Stimulated activated CD4-positive, alpha-beta T cell treated with anti-CD3 and anti-CD28 coated beads, Interleukin-1b, Interleukin-23, amount 100 ng/mL, for 24 hours (primary cell): ENCODE data around the gene TTF2.

Experiments
- DNase-seq, 4 experiments: peaks; one replicate each; pipeline ENCODE4 v3.0.0-alpha.2; 2020; ENCODE audit warnings: low read depth in 4 of 4, low spot score in 1 of 4

The TTF2 gene

DNA sequence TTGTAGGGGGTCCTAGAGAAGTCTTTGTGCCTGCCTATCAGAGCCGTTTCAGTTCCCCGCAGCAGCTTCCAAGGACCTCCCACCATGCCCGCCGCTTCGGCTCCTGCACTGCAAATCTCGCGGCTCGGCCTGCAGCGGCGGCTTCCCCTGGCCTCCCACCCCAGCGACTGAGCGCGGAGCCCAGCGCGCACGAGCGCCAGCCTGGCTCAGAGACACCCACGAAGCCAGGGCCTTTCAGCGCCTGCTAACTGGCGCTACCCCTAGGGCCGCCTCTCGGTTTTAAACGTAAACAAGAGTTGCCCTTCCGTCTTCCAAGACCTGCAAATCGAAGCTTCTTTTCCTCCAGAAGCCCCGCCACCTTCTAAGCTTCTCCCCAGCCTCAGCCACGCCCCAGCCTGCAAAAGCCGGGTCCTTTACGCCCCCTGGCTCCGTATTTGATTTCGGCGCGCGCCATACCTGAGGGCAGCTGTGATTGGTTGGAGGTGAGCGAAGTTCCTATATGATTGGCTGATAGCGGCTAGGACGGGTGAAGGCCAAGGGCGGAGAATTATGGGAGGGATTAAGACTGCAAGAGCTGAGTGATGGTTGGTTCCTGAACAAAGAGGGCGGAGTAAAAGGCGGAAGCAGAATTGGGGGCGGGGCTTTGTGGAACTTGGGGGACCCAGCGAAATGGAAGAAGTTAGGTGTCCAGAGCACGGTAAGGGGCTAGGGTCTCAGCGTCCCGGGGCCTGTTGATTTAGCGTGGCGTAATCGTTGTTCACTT lies at the start of gene TTF2:
TSS of gene TTF2 (plus strand) at position 649 of the 763 bp plus-strand sequence. CDS start at position 670, 21 bp downstream.
- DNase-seq = peak; percentile 73 to 93 (median 88)

DNA sequence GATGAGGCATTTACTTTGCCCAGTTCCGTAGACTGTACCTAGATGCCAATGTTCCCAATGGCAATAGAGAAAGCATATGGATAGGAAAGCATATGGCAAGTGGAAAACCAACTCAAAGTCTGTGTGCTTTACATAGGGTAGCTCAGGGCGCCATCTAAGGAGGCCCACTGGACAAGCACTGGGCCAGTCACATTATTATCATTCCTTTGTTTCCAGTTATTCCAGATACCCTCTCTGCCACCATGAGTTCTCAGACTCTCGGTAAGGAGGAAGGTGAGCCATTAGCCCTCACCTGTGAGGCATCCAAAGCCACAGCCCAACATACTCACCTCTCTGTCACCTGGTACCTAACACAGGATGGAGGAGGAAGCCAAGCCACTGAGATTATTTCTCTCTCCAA lies 48.8 kb upstream of the TTF2 start:
- DNase-seq = no peak

DNA sequence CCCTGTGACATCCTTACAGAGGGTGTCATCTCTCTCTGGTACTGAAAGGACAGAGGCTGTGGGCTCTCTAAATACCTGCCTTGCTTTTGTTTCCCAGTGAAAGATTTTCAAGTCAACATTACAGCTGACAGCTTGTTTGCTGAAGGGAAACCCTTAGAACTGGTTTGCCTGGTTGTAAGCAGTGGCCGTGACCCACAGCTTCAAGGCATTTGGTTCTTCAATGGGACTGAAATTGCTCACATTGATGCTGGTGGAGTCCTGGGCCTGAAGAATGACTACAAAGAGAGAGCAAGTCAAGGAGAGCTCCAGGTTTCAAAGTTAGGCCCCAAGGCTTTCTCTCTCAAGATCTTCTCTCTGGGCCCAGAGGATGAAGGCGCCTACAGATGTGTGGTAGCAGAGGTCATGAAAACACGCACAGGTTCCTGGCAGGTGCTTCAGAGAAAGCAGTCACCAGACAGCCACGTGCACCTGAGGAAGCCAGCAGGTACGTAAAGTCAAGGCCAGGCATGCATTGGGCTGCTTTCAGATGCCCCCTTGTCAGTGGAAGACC lies 46.7 kb upstream of the TTF2 start:
- no peak for DNase-seq

DNA sequence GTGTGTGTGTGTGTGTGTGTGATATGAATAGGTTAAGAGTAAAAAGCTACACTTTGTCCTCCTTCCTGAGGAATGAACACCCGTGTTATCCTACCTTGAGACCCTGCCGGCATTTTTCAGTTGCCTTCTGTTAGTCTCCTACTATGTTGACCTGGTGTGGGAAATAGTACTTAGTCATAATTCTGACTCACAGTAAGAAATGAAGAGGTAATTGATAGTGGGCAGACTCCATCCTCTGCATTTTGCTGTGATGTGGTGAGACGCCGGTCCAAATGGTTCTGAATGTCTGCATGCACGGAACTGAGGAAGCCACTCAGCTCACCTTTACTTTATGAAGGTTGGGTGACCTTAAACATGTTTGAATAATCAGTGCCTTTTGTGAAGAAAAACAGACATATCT lies 45.9 kb upstream of the TTF2 start:
- DNase-seq = no peak

DNA sequence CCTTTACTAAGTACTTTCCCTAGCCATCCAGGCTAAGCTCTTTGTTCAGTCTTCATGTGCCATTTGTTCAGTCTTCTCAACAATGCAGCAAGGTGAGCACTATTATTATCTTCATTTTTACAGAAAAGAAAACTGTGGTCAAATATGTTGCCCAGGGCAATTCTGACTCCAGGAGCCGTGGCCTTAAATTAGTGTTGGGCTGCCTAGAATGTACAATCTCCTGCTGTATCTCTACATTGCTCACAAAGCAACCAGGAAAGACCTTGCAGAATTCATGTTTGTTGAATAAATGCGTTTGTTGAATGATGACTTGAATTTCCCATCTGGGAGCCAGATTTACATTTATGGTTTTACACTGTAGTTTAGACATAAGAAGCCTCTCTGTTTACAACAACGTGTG lies 44.4 kb upstream of the TTF2 start:
- no peak for DNase-seq

DNA sequence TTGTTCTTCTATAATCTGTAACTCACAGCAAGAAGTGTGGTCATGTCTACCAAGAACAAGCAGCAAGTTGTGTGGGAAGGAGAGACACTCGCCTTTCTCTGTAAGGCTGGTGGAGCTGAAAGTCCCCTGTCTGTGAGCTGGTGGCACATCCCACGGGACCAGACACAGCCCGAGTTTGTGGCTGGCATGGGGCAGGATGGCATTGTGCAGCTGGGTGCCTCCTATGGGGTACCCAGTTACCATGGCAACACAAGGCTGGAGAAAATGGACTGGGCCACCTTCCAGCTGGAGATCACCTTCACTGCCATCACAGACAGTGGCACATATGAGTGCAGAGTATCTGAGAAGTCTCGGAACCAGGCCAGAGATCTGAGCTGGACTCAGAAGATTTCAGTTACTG lies 43.1 kb upstream of the TTF2 start:
- DNase-seq = no peak

DNA sequence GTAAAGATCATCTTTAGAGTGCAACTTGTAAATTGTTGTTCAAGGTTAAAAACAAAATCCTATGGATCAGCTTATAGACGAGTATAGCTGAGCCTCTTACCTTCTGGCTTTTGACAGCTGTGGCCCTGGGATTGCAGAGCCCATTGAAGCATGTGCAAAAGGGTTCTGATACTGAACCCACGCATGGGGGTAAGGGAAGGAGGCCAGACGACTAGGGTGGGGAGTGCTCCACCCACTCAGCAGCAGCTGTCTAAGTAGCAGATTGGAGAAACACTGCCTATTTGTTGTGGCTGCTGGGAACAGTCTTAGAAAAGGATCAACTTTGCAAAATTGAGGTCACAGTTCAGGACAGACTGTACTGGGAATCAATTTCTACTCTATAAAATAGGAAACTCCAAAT lies 42.5 kb upstream of the TTF2 start:
- no peak for DNase-seq

DNA sequence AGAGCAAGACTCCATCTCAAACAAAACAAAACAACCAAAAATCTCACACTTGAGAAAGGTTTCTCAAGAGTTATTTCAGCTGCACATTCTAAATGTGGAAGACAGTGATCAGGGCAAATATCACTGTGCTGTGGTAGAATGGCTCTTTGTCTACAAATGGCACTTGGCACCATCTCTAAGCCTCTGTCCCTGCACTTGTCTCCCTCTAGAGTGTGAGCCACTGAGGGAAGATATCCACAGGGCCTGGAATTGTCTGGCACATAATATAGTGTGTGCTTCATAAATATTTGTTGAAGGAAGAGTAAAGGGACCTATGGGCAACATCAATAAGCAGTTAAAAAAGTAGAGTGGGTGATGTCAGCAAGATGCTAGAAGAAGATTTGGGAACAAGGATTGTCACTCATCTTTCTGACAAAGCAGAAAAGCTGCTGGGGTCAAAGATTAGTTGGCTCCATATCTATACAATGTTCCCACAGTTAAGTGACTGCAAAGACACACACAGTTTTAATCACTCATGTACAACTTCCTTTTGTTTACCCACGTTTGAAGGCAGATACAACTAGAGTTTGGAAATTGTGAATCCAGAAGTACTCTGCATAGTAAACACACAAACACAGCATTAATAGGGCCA lies 39.5 kb upstream of the TTF2 start:
- DNase-seq = no peak

DNA sequence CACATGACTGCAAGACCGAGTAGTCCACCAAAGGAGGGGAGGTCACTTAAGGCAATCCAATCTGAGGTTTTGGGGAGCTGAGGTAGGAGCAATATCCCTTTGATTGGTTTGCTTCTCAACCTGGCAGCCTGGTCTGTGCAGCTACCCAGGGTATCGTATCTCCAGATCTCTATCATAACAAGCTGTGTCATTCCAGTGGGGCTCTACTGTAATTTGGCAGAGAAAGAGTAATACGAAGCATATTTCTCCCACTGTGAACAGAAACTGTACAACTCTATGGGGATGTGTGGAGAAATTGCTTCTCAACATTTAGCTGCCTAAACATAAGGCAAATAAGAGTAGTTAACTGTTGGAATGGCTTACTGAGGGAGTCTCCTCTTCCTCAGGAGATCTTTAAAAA lies 38.0 kb upstream of the TTF2 start:
- DNase-seq = no peak

DNA sequence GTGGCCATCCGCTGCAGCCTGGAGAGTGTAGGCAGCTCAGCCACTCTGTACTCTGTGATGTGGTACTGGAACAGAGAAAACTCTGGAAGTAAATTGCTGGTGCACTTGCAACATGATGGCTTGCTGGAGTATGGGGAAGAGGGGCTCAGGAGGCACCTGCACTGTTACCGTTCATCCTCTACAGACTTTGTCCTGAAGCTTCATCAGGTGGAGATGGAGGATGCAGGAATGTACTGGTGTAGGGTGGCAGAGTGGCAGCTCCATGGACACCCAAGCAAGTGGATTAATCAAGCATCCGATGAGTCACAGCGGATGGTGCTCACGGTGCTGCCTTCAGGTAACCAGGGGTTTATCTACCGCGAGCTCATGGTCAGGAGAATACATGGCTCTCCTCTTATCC lies 34.6 kb upstream of the TTF2 start:
- no peak for DNase-seq

DNA sequence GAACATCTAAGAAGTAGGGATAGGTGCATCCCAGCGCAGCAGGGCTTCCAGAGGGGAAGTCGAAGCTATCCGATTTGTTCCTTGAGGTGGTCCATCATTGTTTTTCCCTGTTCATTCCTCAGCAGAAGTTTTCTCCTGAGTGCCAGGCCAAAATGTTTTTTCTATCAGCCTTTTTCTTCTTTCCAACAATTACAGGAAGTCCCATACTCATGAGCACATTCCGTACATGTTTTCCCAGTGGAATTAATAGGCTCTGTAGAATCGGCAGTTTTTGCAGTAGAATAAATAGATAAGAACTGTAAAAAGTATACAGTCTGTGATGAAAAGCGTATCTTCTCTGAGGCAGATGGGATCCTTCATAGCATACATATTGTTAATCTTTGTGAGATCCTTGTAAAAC lies 33.8 kb upstream of the TTF2 start:
- DNase-seq = no peak

DNA sequence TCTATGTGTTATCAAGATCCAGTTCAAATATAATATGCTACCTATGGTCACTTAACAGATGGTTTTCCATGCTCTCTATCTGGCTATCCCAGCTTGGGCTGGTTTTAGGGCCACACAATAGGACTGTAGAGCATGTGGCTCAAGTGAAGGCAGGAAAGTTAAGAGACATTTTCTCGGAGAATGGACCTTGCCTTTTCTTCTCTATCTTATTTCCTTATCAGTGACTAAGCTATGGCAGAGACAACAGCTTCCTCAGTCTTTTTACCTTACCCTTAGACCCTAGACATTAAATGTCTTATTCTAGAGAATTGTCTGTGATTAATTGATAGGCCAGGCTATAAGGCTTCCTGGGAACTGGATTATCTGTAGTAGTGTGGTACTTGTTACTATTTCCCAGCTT lies 30.4 kb upstream of the TTF2 start:
- DNase-seq = no peak

DNA sequence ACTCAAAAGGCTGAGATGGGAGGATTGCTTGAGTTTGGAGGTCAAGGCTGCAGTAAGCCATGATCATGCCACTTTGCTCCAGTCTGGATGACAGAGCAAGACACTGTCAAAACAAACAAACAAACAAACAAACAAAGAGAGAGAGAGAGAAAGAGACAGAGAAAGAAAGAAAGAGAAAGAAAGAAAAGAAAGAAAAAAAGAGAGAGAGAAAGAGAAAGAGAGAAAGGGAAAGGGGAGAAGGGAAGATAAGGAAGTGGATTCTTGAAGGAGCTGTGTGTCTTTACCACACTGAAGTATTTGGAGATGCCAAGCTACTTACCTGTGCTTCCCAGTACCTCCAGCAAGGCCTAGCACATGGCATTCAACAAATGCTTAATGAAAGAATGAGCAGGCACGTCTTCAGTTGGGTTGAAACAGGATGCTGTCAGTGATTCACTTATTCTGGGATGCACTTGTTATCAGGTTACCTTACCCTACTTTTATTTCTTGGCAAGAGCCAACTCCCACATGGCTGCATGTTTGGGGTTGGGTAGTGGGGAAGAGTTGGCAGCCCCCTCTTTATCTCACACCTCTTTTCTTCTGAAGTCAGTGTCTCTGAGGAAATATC lies 29.8 kb upstream of the TTF2 start:
- DNase-seq = no peak

DNA sequence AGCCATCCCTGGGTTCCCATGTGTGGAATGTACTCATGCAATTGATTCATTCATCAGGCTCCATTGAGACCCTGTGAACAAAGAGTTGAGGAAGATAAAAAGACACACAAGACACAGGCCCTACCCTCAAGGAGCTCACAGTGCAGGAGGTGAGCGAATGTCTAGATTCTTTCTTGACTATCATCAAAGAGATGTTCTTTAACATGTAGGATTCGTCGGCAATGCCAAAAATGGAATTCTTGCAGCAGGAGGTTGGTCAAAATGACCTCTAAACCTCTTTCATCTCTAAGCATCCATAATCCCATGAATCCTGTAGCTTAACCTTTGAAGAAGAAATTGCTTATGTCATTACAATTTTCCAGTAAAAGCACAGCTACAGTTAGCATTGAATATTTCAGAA lies 27.9 kb upstream of the TTF2 start:
- DNase-seq = no peak

DNA sequence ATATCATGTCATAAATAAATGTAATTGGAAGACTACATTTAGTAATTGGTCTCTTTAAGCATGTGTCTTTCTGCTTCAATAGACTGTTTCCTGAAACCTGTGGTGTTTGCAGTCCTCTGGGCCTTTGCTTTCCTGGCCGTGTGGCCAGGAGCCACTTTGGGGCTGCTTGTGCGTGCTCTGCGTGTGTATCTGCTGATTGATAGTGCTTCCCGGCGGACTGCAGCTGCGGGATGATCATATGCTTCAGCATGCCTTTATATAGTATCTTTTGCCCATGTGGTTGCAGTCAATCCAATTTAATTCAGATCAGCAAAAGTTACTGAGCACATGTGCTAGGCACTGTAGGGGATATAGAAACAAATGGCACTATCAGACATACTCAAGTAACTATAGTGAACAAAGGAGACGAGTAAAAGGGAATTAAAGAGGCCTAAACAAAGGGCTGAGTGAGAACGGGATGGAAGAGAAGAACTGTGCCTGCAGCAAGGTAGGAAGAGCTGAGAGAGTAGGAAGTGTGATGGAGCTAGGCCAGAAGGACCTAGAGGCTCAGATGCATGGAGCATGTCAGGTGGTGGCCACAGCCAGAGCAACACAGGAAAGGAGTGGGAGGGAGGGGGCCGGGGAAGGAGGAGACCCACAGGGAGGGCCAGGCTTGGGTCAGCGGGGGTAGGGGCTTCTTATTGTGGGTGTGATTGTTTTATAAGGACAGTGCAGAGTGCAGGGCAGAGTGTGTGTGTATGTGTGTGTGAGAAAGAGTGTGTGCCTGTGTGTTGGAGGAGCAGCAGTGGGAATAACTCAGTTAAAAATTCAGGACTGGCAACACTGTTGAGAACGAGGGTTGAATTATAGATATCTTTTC lies 27.2 kb upstream of the TTF2 start:
- DNase-seq = no peak

DNA sequence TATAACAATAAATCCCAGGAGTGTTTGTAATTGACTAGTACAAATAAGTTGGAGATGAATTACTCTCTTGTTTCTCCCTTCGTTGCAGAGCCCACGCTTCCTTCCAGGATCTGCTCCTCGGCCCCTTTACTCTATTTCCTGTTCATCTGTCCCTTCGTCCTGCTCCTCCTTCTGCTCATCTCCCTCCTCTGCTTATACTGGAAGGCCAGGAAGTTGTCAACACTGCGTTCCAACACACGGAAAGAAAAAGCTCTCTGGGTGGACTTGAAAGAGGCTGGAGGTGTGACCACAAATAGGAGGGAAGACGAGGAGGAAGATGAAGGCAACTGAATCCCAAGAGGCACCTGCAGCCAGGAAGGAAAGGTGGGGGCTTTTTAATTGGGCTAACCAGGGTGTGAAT lies 26.4 kb upstream of the TTF2 start:
- no peak for DNase-seq

DNA sequence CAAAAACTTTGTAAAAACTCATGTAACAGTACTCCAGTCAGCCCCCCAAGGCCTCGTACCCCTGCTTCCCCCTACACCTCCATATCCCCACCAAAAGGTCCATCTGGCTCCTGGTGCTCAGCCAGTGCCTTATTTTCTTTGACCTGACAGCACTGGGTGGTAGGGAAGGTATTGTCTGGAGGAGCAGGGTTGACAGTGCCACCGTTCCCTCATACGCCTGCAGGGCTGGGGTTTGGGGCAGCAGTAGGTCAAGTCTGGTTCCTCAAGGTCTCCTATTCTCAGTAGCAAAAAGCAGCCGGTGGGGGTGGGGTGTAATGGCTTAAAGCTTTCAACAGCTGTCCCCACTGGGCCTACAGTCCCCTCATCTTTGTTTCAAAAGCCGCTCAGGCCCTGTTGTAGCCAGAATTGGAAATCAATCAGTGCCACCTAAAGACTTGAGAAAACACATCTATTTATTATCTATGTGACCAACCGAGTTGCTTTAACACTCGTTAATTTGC lies 25.3 kb upstream of the TTF2 start:
- DNase-seq = no peak

DNA sequence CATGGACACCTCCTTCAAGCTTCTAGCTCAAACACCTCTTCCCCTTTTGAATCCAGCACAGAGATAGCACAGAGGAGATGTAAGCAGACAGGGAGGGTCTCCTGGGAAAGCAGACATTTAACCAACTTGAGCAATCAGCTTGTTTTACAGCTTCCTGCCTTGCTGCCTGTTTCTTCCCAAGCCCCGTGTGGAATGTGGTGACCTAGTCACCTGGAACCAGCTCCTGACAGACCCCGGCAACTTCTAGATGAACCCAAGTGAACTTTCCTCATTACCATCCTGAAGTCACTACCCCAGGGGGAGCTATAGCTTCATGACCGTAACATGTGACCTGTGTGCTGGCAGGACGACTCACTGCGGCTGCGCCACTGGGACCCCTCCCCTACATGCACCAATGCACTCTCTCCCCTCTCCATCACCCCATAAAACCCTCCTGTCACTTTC lies 24.1 kb upstream of the TTF2 start:
- DNase-seq = no peak

DNA sequence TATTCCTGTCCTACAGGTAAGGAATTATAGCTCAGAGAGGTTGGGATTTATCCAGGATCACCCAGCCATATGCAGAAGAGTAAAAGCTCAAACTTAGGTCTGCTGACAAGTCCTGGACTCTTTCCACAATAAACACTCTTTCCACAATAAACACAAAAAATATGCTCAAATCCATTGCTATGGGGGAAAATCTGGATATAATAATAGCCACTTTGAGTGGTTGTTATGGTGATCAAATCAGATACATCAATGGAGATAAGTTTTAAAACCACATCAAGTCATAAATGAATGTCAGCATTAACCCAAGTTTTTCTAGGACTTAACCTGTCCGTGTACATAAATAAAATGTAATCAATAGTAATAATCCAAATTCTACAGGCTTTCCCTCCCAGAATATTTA lies 22.3 kb upstream of the TTF2 start:
- no peak for DNase-seq

DNA sequence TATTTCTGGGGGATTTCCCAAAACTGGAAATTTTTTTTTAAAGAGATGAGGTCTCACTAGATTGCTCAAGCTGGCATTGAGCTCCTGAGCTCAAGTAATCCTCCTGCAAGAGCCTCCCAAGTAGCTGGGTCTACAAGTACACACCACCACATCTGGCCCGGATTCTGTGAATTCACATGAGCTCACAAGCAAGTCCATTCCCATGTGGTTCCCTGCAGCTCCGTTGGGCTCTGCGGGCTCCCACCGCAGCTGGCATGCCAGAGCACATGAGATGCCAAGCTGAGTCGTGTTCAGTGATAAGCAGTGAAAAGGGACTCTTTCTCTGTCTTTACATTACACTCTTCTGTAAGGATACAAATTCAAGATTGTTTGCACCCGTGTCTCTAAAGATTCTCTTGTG lies 21.9 kb upstream of the TTF2 start:
- no peak for DNase-seq

DNA sequence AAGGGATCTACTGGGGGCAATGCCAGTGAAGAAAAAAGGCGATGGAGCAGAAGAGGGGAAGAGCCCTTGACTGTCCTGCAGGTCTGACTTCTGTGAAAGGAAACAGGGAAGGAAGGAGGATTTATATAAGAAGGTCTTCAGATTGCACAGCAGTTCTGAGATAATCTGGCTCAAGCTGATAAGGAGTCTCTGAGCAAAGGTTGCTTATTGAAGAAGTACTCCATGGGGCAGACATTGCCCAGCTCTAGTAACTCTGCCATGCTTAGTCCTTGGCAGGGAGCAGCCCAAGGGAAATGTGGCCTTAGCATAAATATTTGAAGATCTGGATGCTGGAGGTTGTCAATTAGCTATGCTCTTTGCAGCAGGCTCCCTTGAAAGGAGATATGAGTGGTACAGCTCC lies 15.9 kb upstream of the TTF2 start:
- DNase-seq = no peak
